SHP77 treated with DMSO at 0.1 percent for 48 hours (cell line): ENCODE measurements around the gene C6orf163.

ENCODE experiments used
- DNase-seq: peaks from one replicate; lab custom pipeline; 2025; lab: John Stamatoyannopoulos, UW

C6orf163 gene

GRCh38 chr6:87357479-87358196 lies 13.0 kb downstream of the C6orf163 start:
- DNase-seq, result no peak

- no peak for DNase-seq
Measured at GRCh38 chr6:87364602-87365252, 20.1 kb downstream of the C6orf163 start.

GRCh38 chr6:87366072-87366827 lies 21.6 kb downstream of the C6orf163 start:
- no peak for DNase-seq

GRCh38 chr6:87366899-87367298 lies 22.3 kb downstream of the C6orf163 start:
- no peak for DNase-seq

GRCh38 chr6:87373377-87373776 lies 28.8 kb downstream of the C6orf163 start:
- DNase-seq, result no peak

- no peak for DNase-seq
Measured at GRCh38 chr6:87375315-87375714, 30.7 kb downstream of the C6orf163 start.

GRCh38 chr6:87376643-87377042 lies 32.0 kb downstream of the C6orf163 start:
- no peak for DNase-seq

GRCh38 chr6:87378947-87379346 lies 34.3 kb downstream of the C6orf163 start:
- no peak for DNase-seq

- no peak for DNase-seq
Measured at GRCh38 chr6:87382861-87383260, 38.2 kb downstream of the C6orf163 start.

- no peak for DNase-seq
Measured at GRCh38 chr6:87384038-87384437, 39.4 kb downstream of the C6orf163 start.

- no peak for DNase-seq
Measured at GRCh38 chr6:87384449-87384848, 39.8 kb downstream of the C6orf163 start.

- no peak for DNase-seq
Measured at GRCh38 chr6:87391334-87391733, 46.7 kb downstream of the C6orf163 start.

GRCh38 chr6:87393026-87393622 lies 48.5 kb downstream of the C6orf163 start:
- peak; percentile 47 for DNase-seq

- DNase-seq, result no peak
Measured at GRCh38 chr6:87395431-87395830, 50.8 kb downstream of the C6orf163 start.

- DNase-seq, result no peak
Measured at GRCh38 chr6:87396595-87397392, 52.2 kb downstream of the C6orf163 start.

- no peak for DNase-seq
Measured at GRCh38 chr6:87397656-87398055, 53.0 kb downstream of the C6orf163 start.

GRCh38 chr6:87401832-87402231 lies 57.2 kb downstream of the C6orf163 start:
- no peak for DNase-seq

GRCh38 chr6:87407561-87407900 lies 62.9 kb downstream of the C6orf163 start:
- DNase-seq, result peak; percentile 40

- DNase-seq, result peak; percentile 69
Measured at GRCh38 chr6:87407901-87408720, 63.5 kb downstream of the C6orf163 start, which contains the start of gene CFAP206. Gene CFAP206, plus strand, starts transcription at chr6:87407972. Its CDS starts 1,868 bp downstream, at chr6:87409840.

- no peak for DNase-seq
Measured at GRCh38 chr6:87408721-87409155, 64.1 kb downstream of the C6orf163 start.
